Measurements from ENCODE around the gene AURKA. TPM values are rescaled to one million over a fixed set of nuclear protein-coding genes. Genes with fewer than 3 reads are reported as not detected.

AURKA gene
- total and polyA plus RNA-seq, 2 experiments from 2014 or later: 75.8 to 82.0 TPM

DNA sequence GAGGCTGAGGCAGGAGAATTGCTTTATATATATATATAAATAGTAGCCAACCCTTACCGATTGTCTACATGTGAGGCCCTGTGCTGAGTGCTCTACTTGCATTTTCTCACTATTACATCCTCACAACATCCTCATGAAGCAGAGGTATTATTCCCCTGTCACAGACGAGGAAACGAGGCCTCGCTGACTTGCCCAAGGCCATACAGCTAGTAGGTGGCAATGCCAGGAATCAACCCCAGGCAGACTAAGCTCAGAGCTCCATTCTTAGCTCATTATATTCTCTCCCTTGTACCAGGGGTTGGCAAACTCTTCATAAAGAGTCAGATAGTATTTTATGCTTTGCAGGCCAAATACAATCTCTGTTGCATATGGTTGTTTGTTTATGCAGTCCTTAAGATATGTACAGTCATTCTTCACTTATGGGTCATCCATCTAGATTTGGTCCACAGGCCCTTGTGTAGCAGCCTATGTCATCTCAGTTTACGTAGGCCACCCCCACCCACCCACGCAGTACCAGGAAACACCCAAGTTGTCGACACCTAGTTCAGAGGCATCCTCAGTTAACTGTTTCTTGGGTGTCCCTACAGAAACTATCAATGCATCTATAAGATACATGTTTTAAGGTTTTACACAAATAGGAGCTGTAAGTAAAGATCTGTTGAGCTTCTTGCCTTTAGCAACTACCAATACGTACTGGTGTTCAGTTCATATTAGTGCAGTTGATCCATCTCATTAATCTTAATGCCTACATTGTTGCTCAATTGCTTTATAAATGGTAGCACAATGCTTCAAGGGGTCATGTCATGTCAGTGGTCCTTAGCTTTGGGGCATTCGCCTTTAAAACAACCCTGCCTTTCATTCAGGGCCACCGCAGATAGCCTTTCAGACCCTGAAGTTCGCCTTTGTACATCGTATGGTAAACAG is 23.1 kb upstream of the AURKA start:
- Histone ChIP-seq H3K4me2 (no peak overlapping the region), H3F3A (replicated peaks; ENCODE audit: low read depth) (no peaks in the 10 kb centered on the region), H3K79me2 (replicated peaks; ENCODE audit: insufficient read depth) (no peaks in the 10 kb centered on the region), H4K20me1 (replicated peaks; ENCODE audit: insufficient read depth) (no peaks in the 10 kb centered on the region), H3K4me1 (ENCODE audit: insufficient read depth) (no peaks in the 10 kb centered on the region), H3K4me3 (no peak overlapping the region), H3K9me2 (ENCODE audit: insufficient read depth) (no peaks in the 10 kb centered on the region), H3K27me3 (ENCODE audit: insufficient read depth) (no peaks in the 10 kb centered on the region), H3K27ac (ENCODE audit: low read depth) (no peak overlapping the region), H2AFZ (no peak overlapping the region), H3K36me3 (ENCODE audit: insufficient read depth) (no peaks in the 10 kb centered on the region)
- no peak overlapping the region for H3K27ac Mint-ChIP-seq
- DNase-seq (ENCODE audit: low spot score): no peak
- H3K27me3 Mint-ChIP-seq (ENCODE audit: insufficient read depth, low read depth, poor library complexity): no peaks in the 10 kb centered on the region
- peaks cover 4% of the 10 kb centered on the region; the same call in 1 of the 3 replicates for H3K4me1 Mint-ChIP-seq
- H3K9me3 Mint-ChIP-seq: no peaks in the 10 kb centered on the region
- H3K4me3 Mint-ChIP-seq: no peak overlapping the region
- no peak for ATAC-seq
- TF ChIP-seq, protein P1, sequence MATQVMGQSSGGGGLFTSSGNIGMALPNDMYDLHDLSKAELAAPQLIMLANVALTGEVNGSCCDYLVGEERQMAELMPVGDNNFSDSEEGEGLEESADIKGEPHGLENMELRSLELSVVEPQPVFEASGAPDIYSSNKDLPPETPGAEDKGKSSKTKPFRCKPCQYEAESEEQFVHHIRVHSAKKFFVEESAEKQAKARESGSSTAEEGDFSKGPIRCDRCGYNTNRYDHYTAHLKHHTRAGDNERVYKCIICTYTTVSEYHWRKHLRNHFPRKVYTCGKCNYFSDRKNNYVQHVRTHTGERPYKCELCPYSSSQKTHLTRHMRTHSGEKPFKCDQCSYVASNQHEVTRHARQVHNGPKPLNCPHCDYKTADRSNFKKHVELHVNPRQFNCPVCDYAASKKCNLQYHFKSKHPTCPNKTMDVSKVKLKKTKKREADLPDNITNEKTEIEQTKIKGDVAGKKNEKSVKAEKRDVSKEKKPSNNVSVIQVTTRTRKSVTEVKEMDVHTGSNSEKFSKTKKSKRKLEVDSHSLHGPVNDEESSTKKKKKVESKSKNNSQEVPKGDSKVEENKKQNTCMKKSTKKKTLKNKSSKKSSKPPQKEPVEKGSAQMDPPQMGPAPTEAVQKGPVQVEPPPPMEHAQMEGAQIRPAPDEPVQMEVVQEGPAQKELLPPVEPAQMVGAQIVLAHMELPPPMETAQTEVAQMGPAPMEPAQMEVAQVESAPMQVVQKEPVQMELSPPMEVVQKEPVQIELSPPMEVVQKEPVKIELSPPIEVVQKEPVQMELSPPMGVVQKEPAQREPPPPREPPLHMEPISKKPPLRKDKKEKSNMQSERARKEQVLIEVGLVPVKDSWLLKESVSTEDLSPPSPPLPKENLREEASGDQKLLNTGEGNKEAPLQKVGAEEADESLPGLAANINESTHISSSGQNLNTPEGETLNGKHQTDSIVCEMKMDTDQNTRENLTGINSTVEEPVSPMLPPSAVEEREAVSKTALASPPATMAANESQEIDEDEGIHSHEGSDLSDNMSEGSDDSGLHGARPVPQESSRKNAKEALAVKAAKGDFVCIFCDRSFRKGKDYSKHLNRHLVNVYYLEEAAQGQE (IDR thresholded peaks at IDR 0.05; ENCODE audit: unreplicated experiment): no peak
- no peak for TF ChIP-seq CREB1 (CRISPR knock-in tag; IDR thresholded peaks at IDR 0.05; ENCODE audit: low read depth)
- TF ChIP-seq POLR2AphosphoS5 (IDR thresholded peaks at IDR 0.05; ENCODE audit: low read depth): no peak
- TF ChIP-seq STAT1 (IDR thresholded peaks at IDR 0.05; ENCODE audit: unreplicated experiment): no peak
- TF ChIP-seq NANOG (IDR thresholded peaks at IDR 0.05; ENCODE audit: borderline replicate concordance): no peak
- TF ChIP-seq, protein P2, sequence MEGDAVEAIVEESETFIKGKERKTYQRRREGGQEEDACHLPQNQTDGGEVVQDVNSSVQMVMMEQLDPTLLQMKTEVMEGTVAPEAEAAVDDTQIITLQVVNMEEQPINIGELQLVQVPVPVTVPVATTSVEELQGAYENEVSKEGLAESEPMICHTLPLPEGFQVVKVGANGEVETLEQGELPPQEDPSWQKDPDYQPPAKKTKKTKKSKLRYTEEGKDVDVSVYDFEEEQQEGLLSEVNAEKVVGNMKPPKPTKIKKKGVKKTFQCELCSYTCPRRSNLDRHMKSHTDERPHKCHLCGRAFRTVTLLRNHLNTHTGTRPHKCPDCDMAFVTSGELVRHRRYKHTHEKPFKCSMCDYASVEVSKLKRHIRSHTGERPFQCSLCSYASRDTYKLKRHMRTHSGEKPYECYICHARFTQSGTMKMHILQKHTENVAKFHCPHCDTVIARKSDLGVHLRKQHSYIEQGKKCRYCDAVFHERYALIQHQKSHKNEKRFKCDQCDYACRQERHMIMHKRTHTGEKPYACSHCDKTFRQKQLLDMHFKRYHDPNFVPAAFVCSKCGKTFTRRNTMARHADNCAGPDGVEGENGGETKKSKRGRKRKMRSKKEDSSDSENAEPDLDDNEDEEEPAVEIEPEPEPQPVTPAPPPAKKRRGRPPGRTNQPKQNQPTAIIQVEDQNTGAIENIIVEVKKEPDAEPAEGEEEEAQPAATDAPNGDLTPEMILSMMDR (conservative IDR thresholded peaks at IDR 0.05; ENCODE audit: low read depth in 2 of 2): no peak
- TF ChIP-seq, protein P3, sequence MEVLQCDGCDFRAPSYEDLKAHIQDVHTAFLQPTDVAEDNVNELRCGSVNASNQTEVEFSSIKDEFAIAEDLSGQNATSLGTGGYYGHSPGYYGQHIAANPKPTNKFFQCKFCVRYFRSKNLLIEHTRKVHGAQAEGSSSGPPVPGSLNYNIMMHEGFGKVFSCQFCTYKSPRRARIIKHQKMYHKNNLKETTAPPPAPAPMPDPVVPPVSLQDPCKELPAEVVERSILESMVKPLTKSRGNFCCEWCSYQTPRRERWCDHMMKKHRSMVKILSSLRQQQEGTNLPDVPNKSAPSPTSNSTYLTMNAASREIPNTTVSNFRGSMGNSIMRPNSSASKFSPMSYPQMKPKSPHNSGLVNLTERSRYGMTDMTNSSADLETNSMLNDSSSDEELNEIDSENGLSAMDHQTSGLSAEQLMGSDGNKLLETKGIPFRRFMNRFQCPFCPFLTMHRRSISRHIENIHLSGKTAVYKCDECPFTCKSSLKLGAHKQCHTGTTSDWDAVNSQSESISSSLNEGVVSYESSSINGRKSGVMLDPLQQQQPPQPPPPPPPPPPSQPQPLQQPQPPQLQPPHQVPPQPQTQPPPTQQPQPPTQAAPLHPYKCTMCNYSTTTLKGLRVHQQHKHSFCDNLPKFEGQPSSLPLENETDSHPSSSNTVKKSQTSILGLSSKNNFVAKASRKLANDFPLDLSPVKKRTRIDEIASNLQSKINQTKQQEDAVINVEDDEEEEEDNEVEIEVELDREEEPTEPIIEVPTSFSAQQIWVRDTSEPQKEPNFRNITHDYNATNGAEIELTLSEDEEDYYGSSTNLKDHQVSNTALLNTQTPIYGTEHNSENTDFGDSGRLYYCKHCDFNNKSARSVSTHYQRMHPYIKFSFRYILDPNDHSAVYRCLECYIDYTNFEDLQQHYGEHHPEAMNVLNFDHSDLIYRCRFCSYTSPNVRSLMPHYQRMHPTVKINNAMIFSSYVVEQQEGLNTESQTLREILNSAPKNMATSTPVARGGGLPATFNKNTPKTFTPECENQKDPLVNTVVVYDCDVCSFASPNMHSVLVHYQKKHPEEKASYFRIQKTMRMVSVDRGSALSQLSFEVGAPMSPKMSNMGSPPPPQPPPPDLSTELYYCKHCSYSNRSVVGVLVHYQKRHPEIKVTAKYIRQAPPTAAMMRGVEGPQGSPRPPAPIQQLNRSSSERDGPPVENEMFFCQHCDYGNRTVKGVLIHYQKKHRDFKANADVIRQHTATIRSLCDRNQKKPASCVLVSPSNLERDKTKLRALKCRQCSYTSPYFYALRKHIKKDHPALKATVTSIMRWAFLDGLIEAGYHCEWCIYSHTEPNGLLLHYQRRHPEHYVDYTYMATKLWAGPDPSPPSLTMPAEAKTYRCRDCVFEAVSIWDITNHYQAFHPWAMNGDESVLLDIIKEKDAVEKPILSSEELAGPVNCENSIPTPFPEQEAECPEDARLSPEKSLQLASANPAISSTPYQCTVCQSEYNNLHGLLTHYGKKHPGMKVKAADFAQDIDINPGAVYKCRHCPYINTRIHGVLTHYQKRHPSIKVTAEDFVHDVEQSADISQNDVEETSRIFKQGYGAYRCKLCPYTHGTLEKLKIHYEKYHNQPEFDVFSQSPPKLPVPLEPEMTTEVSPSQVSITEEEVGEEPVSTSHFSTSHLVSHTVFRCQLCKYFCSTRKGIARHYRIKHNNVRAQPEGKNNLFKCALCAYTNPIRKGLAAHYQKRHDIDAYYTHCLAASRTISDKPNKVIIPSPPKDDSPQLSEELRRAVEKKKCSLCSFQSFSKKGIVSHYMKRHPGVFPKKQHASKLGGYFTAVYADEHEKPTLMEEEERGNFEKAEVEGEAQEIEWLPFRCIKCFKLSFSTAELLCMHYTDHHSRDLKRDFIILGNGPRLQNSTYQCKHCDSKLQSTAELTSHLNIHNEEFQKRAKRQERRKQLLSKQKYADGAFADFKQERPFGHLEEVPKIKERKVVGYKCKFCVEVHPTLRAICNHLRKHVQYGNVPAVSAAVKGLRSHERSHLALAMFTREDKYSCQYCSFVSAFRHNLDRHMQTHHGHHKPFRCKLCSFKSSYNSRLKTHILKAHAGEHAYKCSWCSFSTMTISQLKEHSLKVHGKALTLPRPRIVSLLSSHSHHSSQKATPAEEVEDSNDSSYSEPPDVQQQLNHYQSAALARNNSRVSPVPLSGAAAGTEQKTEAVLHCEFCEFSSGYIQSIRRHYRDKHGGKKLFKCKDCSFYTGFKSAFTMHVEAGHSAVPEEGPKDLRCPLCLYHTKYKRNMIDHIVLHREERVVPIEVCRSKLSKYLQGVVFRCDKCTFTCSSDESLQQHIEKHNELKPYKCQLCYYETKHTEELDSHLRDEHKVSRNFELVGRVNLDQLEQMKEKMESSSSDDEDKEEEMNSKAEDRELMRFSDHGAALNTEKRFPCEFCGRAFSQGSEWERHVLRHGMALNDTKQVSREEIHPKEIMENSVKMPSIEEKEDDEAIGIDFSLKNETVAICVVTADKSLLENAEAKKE (CRISPR knock-in tag; IDR thresholded peaks at IDR 0.05): no peak
- no peak for TF ChIP-seq EZH2phosphoT487 (IDR thresholded peaks at IDR 0.05; ENCODE audit: unreplicated experiment)
- TF ChIP-seq EZH2 (IDR thresholded peaks at IDR 0.05; ENCODE audit: low read depth, unreplicated experiment): no peak
- no peak for TF ChIP-seq ZNF114 (CRISPR knock-in tag; IDR thresholded peaks at IDR 0.05)
- no peak for TF ChIP-seq ZNF331 (CRISPR knock-in tag; IDR thresholded peaks at IDR 0.05; ENCODE audit: low read depth)
- TF ChIP-seq, protein P4, sequence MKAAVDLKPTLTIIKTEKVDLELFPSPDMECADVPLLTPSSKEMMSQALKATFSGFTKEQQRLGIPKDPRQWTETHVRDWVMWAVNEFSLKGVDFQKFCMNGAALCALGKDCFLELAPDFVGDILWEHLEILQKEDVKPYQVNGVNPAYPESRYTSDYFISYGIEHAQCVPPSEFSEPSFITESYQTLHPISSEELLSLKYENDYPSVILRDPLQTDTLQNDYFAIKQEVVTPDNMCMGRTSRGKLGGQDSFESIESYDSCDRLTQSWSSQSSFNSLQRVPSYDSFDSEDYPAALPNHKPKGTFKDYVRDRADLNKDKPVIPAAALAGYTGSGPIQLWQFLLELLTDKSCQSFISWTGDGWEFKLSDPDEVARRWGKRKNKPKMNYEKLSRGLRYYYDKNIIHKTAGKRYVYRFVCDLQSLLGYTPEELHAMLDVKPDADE (IDR thresholded peaks at IDR 0.05): no peak
- TF ChIP-seq JUNB (IDR thresholded peaks at IDR 0.05; ENCODE audit: unreplicated experiment): no peak
- H3K36me3 Mint-ChIP-seq (ENCODE audit: low read depth): no peaks in the 10 kb centered on the region
